HG03060 (cell line): ENCODE results near the gene APOBEC3B.
"Not testable (repeated sequence)": the region's sequence is repeated elsewhere in the genome, so short reads cannot be mapped to it uniquely, and the experiment has no call there.

ENCODE experiments used
- ATAC-seq: cut with Tn5 transposase; IDR thresholded peaks from one replicate; pipeline ENCODE4 v1.9.1; 2021; ENCODE audit warnings: low read depth, moderate number of reproducible peaks; ENCODE audit not compliant: unreplicated experiment

Gene APOBEC3B

GRCh38 chr22:39024519-39025308 lies 42.6 kb downstream of the APOBEC3B start:
- no peak for ATAC-seq

GRCh38 chr22:39026509-39027150 lies 44.5 kb downstream of the APOBEC3B start:
- ATAC-seq: no peak

DNA sequence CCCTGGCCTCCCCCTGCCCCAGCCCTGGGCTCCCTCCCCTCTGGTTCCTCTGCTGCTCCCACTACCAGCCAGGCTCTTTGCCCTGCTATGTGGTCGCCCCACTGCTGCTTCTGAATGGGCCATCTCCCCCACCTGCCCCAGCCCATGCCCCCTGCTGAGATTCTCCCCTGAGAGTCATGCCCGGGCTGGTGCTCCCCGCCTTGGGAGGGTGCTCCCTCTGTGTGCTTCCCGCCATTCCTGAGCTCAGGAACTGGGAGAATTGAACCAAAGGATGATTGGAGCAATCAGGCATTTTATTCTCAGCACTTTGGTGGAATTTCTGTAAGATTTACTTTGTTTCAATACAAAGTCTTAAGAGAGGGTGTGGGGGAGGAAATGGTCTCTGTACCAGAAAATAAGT lies 45.6 kb downstream of the APOBEC3B start:
- ATAC-seq: no peak

DNA sequence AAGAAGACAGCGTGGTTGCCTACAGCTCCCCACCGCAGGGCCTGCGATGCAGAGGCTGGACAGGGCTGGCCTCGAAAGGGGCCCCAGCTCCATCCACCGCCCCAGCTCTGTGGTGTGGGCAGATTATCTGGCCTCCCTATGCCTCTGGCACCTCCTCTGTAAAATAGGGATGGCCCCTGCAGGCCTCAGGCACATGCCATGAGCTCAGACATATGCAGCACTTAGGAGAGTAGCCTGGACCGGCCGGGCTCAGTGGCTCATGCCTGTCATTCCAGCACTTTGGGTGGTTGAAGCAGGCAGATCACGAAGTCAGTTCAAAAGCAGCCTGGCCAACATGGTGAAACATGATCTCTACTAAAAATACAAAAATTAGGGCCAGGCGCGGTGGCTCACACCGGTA lies 46.1 kb downstream of the APOBEC3B start:
- no peak for ATAC-seq

DNA sequence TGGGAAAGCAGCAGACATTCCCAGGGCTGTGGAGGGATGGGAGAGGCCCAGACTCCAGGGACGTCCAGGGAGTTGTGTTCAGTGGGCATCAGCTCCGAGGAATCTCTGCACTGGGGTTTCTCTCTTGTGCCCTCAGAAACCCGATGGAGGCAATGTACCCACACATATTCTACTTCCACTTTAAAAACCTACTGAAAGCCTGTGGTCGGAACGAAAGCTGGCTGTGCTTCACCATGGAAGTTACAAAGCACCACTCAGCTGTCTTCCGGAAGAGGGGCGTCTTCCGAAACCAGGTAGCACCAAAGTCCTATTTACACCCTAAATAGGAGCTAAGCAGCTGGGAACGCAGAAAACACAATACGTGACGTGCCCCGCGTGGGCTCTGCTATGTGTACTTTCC lies 47.1 kb downstream of the APOBEC3B start:
- ATAC-seq: no peak

DNA sequence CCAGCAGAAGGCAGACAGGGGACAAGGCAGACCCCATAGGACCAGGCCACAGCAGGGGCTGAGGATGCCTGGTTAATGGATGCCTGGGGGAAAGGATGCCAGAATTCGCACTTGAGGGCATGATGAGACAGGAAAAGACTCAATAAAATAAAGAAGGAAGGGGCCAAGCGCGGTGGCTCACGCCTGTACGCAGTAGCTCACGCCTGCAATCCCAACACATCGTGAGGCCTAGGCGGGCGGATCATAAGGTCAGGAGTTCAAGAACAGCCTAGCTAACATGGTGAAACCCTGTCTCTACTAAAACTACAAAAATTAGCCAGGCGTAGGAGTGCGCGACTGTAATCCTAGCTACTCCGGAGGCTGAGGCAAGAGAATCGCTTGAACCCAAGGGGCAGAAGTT lies 48.6 kb downstream of the APOBEC3B start:
- no peak for ATAC-seq

DNA sequence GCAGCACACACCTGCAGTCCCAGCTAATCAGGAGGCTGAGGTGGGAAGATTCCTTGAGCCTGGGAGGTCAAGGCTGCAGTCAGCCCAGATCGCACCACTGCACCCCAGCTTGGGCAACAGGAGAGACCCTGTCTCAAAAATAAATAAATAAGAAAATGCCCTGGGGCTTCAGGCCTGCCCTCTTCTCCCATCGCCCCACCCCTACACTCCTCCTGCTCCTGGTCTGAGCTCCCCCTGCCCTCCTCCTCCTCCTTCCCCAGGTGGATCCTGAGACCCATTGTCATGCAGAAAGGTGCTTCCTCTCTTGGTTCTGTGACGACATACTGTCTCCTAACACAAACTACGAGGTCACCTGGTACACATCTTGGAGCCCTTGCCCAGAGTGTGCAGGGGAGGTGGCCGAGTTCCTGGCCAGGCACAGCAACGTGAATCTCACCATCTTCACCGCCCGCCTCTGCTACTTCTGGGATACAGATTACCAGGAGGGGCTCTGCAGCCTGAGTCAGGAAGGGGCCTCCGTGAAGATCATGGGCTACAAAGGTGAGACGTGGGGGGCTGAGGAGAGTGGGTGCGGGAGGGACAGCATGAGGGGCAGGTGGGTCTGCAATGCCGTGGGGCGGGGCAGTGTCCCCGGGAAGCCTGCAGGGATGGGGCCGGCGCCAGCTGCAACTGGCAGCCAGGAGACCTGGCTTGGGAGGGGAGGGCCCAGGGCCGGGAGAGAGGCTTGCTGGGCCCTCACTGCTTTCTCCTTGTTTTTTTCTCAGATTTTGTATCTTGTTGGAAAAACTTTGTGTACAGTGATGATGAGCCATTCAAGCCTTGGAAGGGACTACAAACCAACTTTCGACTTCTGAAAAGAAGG lies 49.5 kb downstream of the APOBEC3B start:
- ATAC-seq: not testable (repeated sequence)

- ATAC-seq: not testable (repeated sequence)
Observed at GRCh38 chr22:39037071-39037470, 54.9 kb downstream of the APOBEC3B start.

DNA sequence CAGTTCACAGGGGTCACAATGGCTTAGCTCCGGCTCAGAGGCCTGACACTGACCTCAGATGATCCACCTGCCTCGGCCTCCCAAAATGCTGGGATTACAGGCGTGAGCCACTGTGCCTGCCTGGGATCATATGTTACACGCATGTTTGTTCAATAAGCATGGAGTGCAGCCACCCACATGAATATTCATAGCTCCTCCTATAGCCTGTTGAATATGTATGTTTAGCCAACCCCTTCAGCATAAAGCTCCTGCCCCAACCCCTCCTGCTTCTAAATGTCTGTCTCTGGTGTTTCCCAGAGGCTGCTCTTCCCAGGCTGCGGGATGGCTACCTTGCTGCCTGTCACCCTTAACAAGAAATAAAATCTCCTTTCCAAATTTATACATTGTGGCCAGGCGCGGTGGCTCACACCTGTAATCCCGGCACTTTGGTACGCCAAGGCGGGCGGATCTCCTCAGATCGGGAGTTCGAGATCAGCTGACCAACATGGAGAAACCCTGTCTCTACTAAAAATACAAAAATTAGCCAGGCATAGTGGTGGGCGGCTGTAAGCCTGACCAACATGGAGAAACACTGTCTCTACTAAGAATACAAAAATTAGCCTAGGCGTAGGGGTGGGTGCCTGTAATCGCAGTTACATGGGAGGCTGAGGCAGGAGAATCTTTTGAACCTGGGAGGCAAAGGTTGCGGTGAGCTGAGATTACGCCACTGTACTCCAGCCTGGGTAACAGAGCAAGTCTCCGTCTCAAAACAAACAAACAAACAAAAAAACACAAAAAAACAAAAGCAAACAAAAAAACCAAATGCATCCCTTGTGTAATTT lies 57.4 kb downstream of the APOBEC3B start:
- ATAC-seq: no peak

- not testable (repeated sequence) for ATAC-seq
Observed at GRCh38 chr22:39040155-39040537, 58.0 kb downstream of the APOBEC3B start.

DNA sequence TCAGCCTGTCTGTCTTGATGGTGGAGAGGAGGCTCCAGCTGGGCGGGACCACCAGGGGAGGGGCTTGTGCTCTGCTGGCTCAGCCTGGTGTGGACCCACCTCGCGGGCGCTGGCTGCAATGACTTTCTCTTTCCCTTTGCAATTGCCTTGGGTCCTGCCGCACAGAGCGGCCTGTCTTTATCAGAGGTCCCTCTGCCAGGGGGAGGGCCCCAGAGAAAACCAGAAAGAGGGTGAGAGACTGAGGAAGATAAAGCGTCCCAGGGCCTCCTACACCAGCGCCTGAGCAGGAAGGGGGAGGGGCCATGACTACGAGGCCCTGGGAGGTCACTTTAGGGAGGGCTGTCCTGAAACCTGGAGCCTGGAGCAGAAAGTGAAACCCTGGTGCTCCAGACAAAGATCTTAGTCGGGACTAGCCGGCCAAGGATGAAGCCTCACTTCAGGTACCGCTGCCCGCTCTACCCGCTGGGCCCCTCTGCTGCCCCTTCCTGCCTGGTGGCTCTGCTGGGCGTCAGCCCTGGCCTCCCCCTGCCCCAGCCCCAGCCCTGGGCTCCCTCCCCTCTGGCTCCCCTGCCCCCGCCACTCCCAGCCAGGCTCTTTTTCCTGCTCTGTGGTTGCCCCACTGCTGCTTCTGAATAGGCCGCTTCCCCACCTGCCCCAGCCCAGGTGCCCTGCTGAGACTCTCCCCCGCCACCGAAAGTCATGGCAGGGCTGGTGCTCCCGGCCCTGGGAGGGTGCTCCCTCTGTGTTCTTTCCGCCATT lies 58.6 kb downstream of the APOBEC3B start, which contains the start of gene APOBEC3F:
TSS of gene APOBEC3F (plus strand) at position 327 of the 759 bp plus-strand sequence. CDS start at position 424, 97 bp downstream.
- peak; percentile 53 for ATAC-seq

DNA sequence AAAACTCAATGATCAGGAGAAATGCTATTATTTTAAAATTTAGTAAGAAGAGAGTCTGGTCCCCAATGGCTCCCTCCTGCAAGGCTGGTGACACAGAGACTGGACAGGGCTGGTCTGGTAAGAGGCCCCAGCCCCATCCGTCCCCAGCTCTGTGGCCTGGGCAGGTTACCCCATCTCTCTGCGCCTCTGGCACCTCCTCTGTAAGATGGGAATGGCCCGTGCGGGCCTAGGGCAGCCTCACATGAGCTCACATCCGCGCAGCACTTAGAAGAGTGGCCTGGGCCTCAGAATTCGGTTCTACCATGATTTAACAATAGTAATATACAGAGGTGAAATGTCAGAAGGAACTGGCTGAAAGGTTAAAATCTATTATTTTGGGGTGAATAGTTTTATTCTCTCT lies 59.8 kb downstream of the APOBEC3B start:
- no peak for ATAC-seq
